Thyroid gland (tissue), 4 donors: ENCODE results near the gene PCNT. TPM values are rescaled to one million over a fixed set of nuclear protein-coding genes. Genes with fewer than 3 reads are reported as not detected.

Experiments used
- DNase-seq, 2 donors: peaks; one replicate each; pipeline ENCODE4 v3.0.0-alpha.2; 2019
- H3K27ac ChIP-seq, 3 donors: fragments of 200-600 bp; sonication (generic); 1 replicate in 2 of 3; 2 replicates in 1 of 3; pipeline ENCODE4 v1.5.1; 2016 to 2019; ENCODE audit warnings: mild to moderate bottlenecking in 1 of 3, moderate library complexity in 1 of 3
- H3K27me3 ChIP-seq: fragments of 200-600 bp; sonication (generic); one replicate; pipeline ENCODE4 v1.5.1; 2019
- H3K36me3 ChIP-seq, 2 donors: fragments of 200-600 bp; sonication (generic); one replicate each; pipeline ENCODE4 v1.5.1; 2016 to 2019
- H3K4me1 ChIP-seq, 2 donors: fragments of 200-600 bp; sonication (generic); one replicate each; pipeline ENCODE4 v1.5.1; 2017 to 2019
- H3K4me3 ChIP-seq, 3 donors: fragments of 200-600 bp; sonication (generic); replicated peaks in 1 of 3; 1 replicate in 2 of 3; 2 replicates in 1 of 3; pipeline ENCODE4 v1.5.1; 2016; ENCODE audit warnings: mild to moderate bottlenecking in 1 of 3
- H3K9me3 ChIP-seq: fragments of 200-600 bp; sonication (generic); one replicate; pipeline ENCODE4 v1.5.1; 2017
- CTCF ChIP-seq, 6 experiments: fragments of 200-600 bp in 3 of 6; fragments of 450-650 bp in 3 of 6; sonication (generic) in 3 of 6; IDR thresholded peaks; one replicate each; pipeline ENCODE4 v1.5.1; 2016 to 2019; ENCODE audit warnings: antibody characterized with exemption in 6 of 6, mild to moderate bottlenecking in 2 of 6, inconsistent platforms in 1 of 6, moderate library complexity in 1 of 6
- POLR2A ChIP-seq, 2 donors: fragments of 450-650 bp; IDR thresholded peaks; one replicate each; pipeline ENCODE4 v1.6.1; 2017; ENCODE audit warnings: antibody characterized with exemption in 2 of 2, mild to moderate bottlenecking in 2 of 2, moderate library complexity in 1 of 2
- WGBS, 2 donors: methylation state at CpG; one replicate each; pipeline ENCODE4 v1.1.5; 2017; 5-methylcytosine and 5-hydroxymethylcytosine counted together
- intact Hi-C: fragments of 100-400 bp; cut with DNase I; formaldehyde crosslinking; loops from one replicate; pipeline ENCODE4 v1.15.1; 2023
- total RNA-seq, 4 donors: library from RNA; depleted of rRNA; stranded (reverse); fragments of >200 nt; gene quantifications; one replicate each; pipeline ENCODE4 v1.2.3, GENCODE V29; 2016

The PCNT gene
- total RNA-seq, 4 donors from 2014 or later: 23.9 to 36.6 (median 33.2) TPM

- 85 to 90% methylated on average over 2 of the region's 2 CpGs for WGBS, 2 donors
- no peaks in the 10 kb centered on the region for H3K36me3 ChIP-seq
- no peaks in the 10 kb centered on the region for H3K27me3 ChIP-seq
- DNase-seq: no peak
- H3K9me3 ChIP-seq: no peaks in the 10 kb centered on the region
- TF ChIP-seq POLR2A (IDR thresholded peaks at IDR 0.05): no peak
- TF ChIP-seq CTCF (IDR thresholded peaks at IDR 0.05): no peak
- no peak overlapping the region for H3K4me3 ChIP-seq
- peaks cover 4% of the 10 kb centered on the region in 2 donors for H3K4me1 ChIP-seq
- H3K27ac ChIP-seq: no peak overlapping the region
- intact Hi-C loops: no loop called here
Observed at GRCh38 chr21:46482846-46483231, 158.9 kb downstream of the PCNT start.

- intact Hi-C loops: no loop called here
- Histone ChIP-seq H3K9me3 (no peaks in the 10 kb centered on the region), H3K4me3 (no peak overlapping the region), H3K27me3 (no peaks in the 10 kb centered on the region), H3K36me3 (no peaks in the 10 kb centered on the region), H3K27ac (no peak overlapping the region), H3K4me1 (peaks cover 4% of the 10 kb centered on the region in 2 donors)
- 79 to 81% methylated on average over 6 of the region's 6 CpGs for WGBS, 2 donors
- DNase-seq: no peak
- TF ChIP-seq CTCF (IDR thresholded peaks at IDR 0.05): no peak
- TF ChIP-seq POLR2A (IDR thresholded peaks at IDR 0.05): no peak
Observed at GRCh38 chr21:46483300-46484295, 159.6 kb downstream of the PCNT start.

- intact Hi-C loops: no loop called here
- peaks cover 0 to 3% of the 10 kb centered on the region in 2 donors for H3K36me3 ChIP-seq
- TF ChIP-seq POLR2A (IDR thresholded peaks at IDR 0.05) (no peak), CTCF (IDR thresholded peaks at IDR 0.05) (no peak)
- no peaks in the 10 kb centered on the region for H3K27me3 ChIP-seq
- no peak overlapping the region for H3K27ac ChIP-seq
- no peak overlapping the region for H3K4me3 ChIP-seq
- 79 to 88% methylated on average over 4 of the region's 4 CpGs for WGBS, 2 donors
- H3K9me3 ChIP-seq: no peaks in the 10 kb centered on the region
- no peaks in the 10 kb centered on the region for H3K4me1 ChIP-seq
- DNase-seq: no peak
Observed at GRCh38 chr21:46486481-46487126, 162.6 kb downstream of the PCNT start.

GRCh38 chr21:46489162-46489663 is 165.3 kb downstream of the PCNT start:
- Histone ChIP-seq H3K4me3 (no peak overlapping the region), H3K27ac (no peak overlapping the region), H3K9me3 (no peaks in the 10 kb centered on the region), H3K36me3 (peaks cover 0 to 3% of the 10 kb centered on the region in 2 donors), H3K27me3 (no peaks in the 10 kb centered on the region), H3K4me1 (no peaks in the 10 kb centered on the region)
- TF ChIP-seq CTCF (IDR thresholded peaks at IDR 0.05) (no peak), POLR2A (IDR thresholded peaks at IDR 0.05) (no peak)
- WGBS, 2 donors: 91 to 93% methylated on average over 5 to 6 of the region's 6 CpGs
- intact Hi-C loops: no loop called here
- no peak for DNase-seq
